Upper lobe of left lung (tissue), 6 donors: Measurements from ENCODE around the gene CUX1. TPM values are rescaled to one million over a fixed set of nuclear protein-coding genes. Genes with fewer than 3 reads are reported as not detected.

ENCODE experiments used
- ATAC-seq, 2 donors: fragments of 200-7000 bp; cut with Tn5 transposase; one replicate each; pipeline ENCODE4 v1.9.1; 2022; ENCODE audit warnings: mild to moderate bottlenecking in 2 of 2, moderate library complexity in 2 of 2; ENCODE audit not compliant: low FRiP score in 2 of 2
- DNase-seq, 2 donors: peaks; one replicate each; pipeline ENCODE4 v3.0.0-alpha.2; 2019 to 2020
- H3K27ac ChIP-seq, 4 donors: fragments of 200-600 bp; sonication (generic); one replicate each; pipeline ENCODE4 v1.5.1; 2016 to 2019
- H3K27me3 ChIP-seq, 4 donors: fragments of 200-600 bp; sonication (generic); one replicate each; pipeline ENCODE4 v1.5.1; 2017 to 2019
- H3K36me3 ChIP-seq, 4 donors: fragments of 200-600 bp; sonication (generic); one replicate each; pipeline ENCODE4 v1.5.1; 2016 to 2019
- H3K4me1 ChIP-seq, 4 donors: fragments of 200-600 bp; sonication (generic); one replicate each; pipeline ENCODE4 v1.5.1; 2018 to 2019
- H3K4me3 ChIP-seq, 4 donors: fragments of 200-600 bp; sonication (generic); one replicate each; pipeline ENCODE4 v1.5.1; 2017 to 2019; ENCODE audit warnings: mild to moderate bottlenecking in 2 of 4, moderate library complexity in 1 of 4
- H3K9me3 ChIP-seq, 4 donors: fragments of 200-600 bp; sonication (generic); one replicate each; pipeline ENCODE4 v1.5.1; 2018 to 2019
- CTCF ChIP-seq, 6 experiments: fragments of 450-650 bp in 4 of 6; fragments of 200-600 bp in 2 of 6; sonication (generic) in 2 of 6; IDR thresholded peaks; one replicate each; pipeline ENCODE4 v1.5.1; 2016 to 2019; ENCODE audit warnings: antibody characterized with exemption in 6 of 6
- EP300 ChIP-seq, 4 donors: sonication (generic); formaldehyde crosslinking; IDR thresholded peaks; one replicate each; pipeline ENCODE4 v1.5.1; 2017; ENCODE audit warnings: antibody characterized with exemption in 4 of 4, control low read depth in 2 of 4
- POLR2A ChIP-seq, 4 donors: fragments of 450-650 bp; IDR thresholded peaks; one replicate each; pipeline ENCODE4 v1.5.1; 2016 to 2017; ENCODE audit warnings: antibody characterized with exemption in 4 of 4, mild to moderate bottlenecking in 2 of 4
- POLR2AphosphoS5 ChIP-seq, 2 donors: sonication (generic); formaldehyde crosslinking; IDR thresholded peaks; one replicate each; pipeline ENCODE4 v1.5.1; 2017; ENCODE audit warnings: antibody characterized with exemption in 2 of 2
- WGBS, 2 donors: methylation state at CpG; one replicate each; pipeline ENCODE4 v1.1.5; 2017 to 2018; 5-methylcytosine and 5-hydroxymethylcytosine counted together
- total RNA-seq, 6 donors: library from RNA; depleted of rRNA in 4 of 6; stranded (reverse); fragments of >200 nt in 4 of 6; gene quantifications; one replicate each; pipeline versions ENCODE4 v1.1.0 to v1.2.1, GENCODE V29; 2016 to 2021
- donor health status: DM: no; HTN: no; CAD: no; lungs with moderate emphysema.
- donor health status: DM: no; HTN: yes; CAD: no; lungs with severe emphysema.

CUX1 gene
- total RNA-seq, 6 donors from 2014 or later, result 106 to 188 (median 115) TPM

GRCh38 chr7:101974393-101974792, 157.0 kb downstream of the CUX1 start:
- Histone ChIP-seq H3K4me3 (no peak overlapping the region), H3K36me3 (peaks cover 0 to 2% (median 0%) of the 10 kb centered on the region in 4 donors), H3K9me3 (no peaks in the 10 kb centered on the region), H3K4me1 (no peaks in the 10 kb centered on the region), H3K27me3 (no peaks in the 10 kb centered on the region), H3K27ac (no peak overlapping the region)
- 81 to 85% methylated on average over 6 of the region's 6 CpGs for WGBS, 2 donors
- TF ChIP-seq POLR2AphosphoS5 (IDR thresholded peaks at IDR 0.05) (no peak), EP300 (IDR thresholded peaks at IDR 0.05) (no peak), POLR2A (IDR thresholded peaks at IDR 0.05) (no peak)
- DNase-seq (no peak), ATAC-seq (no peak)

GRCh38 chr7:101975046-101975445, 157.6 kb downstream of the CUX1 start:
- DNase-seq (no peak), ATAC-seq (no peak)
- no peak overlapping the region for H3K4me3 ChIP-seq
- H3K9me3 ChIP-seq, result no peaks in the 10 kb centered on the region
- H3K36me3 ChIP-seq, result peaks cover 0 to 2% (median 0%) of the 10 kb centered on the region in 4 donors
- H3K27me3 ChIP-seq, result no peaks in the 10 kb centered on the region
- no peak overlapping the region for H3K27ac ChIP-seq
- no peak for TF ChIP-seq CTCF (IDR thresholded peaks at IDR 0.05)
- no peak for TF ChIP-seq POLR2AphosphoS5 (IDR thresholded peaks at IDR 0.05)
- no peak for TF ChIP-seq POLR2A (IDR thresholded peaks at IDR 0.05)
- no peak for TF ChIP-seq EP300 (IDR thresholded peaks at IDR 0.05)
- no peaks in the 10 kb centered on the region for H3K4me1 ChIP-seq
- WGBS, 2 donors, result 94 to 95% methylated on average over 7 of the region's 7 CpGs

- H3K4me3 ChIP-seq, result no peak overlapping the region
- WGBS, 2 donors, result 88% methylated on average over 5 of the region's 5 CpGs
- no peaks in the 10 kb centered on the region for H3K27me3 ChIP-seq
- ATAC-seq (no peak), DNase-seq (no peak)
- peaks cover 0 to 2% (median 0%) of the 10 kb centered on the region in 4 donors for H3K36me3 ChIP-seq
- H3K9me3 ChIP-seq, result no peaks in the 10 kb centered on the region
- TF ChIP-seq CTCF (IDR thresholded peaks at IDR 0.05), result no peak
- no peak for TF ChIP-seq EP300 (IDR thresholded peaks at IDR 0.05)
- TF ChIP-seq POLR2A (IDR thresholded peaks at IDR 0.05), result no peak
- no peak for TF ChIP-seq POLR2AphosphoS5 (IDR thresholded peaks at IDR 0.05)
- H3K4me1 ChIP-seq, result no peaks in the 10 kb centered on the region
- no peak overlapping the region for H3K27ac ChIP-seq
Observed at GRCh38 chr7:101976411-101976810, 159.0 kb downstream of the CUX1 start.

- 91 to 97% methylated on average over 4 of the region's 4 CpGs for WGBS, 2 donors
- no peak for TF ChIP-seq CTCF (IDR thresholded peaks at IDR 0.05)
- no peak for TF ChIP-seq POLR2A (IDR thresholded peaks at IDR 0.05)
- TF ChIP-seq POLR2AphosphoS5 (IDR thresholded peaks at IDR 0.05), result no peak
- TF ChIP-seq EP300 (IDR thresholded peaks at IDR 0.05), result no peak
- Histone ChIP-seq H3K9me3 (no peaks in the 10 kb centered on the region), H3K27ac (no peak overlapping the region), H3K4me1 (no peaks in the 10 kb centered on the region), H3K27me3 (no peaks in the 10 kb centered on the region), H3K36me3 (peaks cover 0 to 2% (median 0%) of the 10 kb centered on the region in 4 donors), H3K4me3 (no peak overlapping the region)
- DNase-seq (no peak), ATAC-seq (no peak)
Observed at GRCh38 chr7:101977249-101977648, 159.8 kb downstream of the CUX1 start.

- Histone ChIP-seq H3K4me1 (no peaks in the 10 kb centered on the region), H3K36me3 (no peaks in the 10 kb centered on the region), H3K27me3 (no peaks in the 10 kb centered on the region), H3K9me3 (no peaks in the 10 kb centered on the region), H3K4me3 (no peak overlapping the region), H3K27ac (no peak overlapping the region)
- 80 to 86% methylated on average over 8 to 10 of the region's 10 CpGs for WGBS, 2 donors
- ATAC-seq (peak in 1 of 2 donors; percentile 65), DNase-seq (no peak)
- TF ChIP-seq CTCF (IDR thresholded peaks at IDR 0.05) (no peak), EP300 (IDR thresholded peaks at IDR 0.05) (no peak), POLR2A (IDR thresholded peaks at IDR 0.05) (no peak), POLR2AphosphoS5 (IDR thresholded peaks at IDR 0.05) (no peak)
Observed at GRCh38 chr7:101978683-101979082, 161.3 kb downstream of the CUX1 start.
